Measurements from ENCODE around the gene SENP3. TPM values are rescaled to one million over a fixed set of nuclear protein-coding genes. Genes with fewer than 3 reads are reported as not detected.

SENP3 gene
- total RNA-seq, result 50.1 TPM

DNA sequence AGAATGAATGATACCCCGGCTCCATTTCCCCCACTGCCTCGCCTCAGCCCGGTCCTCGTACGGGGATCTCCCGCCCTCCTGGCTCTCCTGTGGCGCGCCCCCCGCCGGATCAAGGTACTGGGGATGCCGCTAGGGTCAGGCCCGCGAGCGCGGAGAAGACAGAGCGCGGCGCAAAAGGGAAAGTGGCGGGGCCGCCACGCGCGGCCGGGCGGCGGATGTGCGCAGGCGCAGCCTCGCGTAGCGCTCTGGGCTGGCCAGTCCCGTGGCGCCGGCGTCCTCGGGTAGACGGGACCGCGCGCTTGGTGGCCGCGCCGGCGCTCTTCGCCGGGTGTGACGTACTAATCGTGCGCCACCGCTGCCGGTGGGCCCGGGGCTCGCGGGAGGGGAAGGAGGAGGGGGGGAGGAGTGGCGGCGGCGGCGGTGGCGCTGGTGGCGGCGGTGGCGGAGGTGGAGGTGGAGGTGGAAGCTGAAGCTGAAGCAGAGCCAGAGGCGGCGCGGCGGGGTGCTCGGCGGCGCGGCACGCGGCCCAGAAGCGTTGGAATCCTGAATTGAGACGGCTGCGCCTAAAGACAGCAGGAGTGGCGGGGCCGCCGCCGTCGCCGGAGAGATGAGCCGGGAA, at the start of gene SENP3:
Gene SENP3, plus strand, starts transcription at position 331 of the 619 bp plus-strand sequence. CDS start 1,158 bp downstream, outside the sequence.
- peak; percentile 89 to 93 (median 92) for DNase-seq (ENCODE audit: low read depth in 2 of 3, low spot score in 2 of 3)

- no peak for DNase-seq (ENCODE audit: low read depth in 2 of 3, low spot score in 2 of 3)
Measured at GRCh38 chr17:7512105-7512504, 49.6 kb upstream of the SENP3 start.

GRCh38 chr17:7512824-7513540, 48.7 kb upstream of the SENP3 start:
- no peak for DNase-seq (ENCODE audit: low read depth in 2 of 3, low spot score in 2 of 3)

- no peak for DNase-seq (ENCODE audit: low read depth in 2 of 3, low spot score in 2 of 3)
Measured at GRCh38 chr17:7513850-7514419, 47.8 kb upstream of the SENP3 start.

GRCh38 chr17:7515911-7516610, 45.7 kb upstream of the SENP3 start:
- DNase-seq (ENCODE audit: low read depth in 2 of 3, low spot score in 2 of 3), result no peak

- peak in 2 of 3 donors; percentile 33 to 60 for DNase-seq (ENCODE audit: low read depth in 2 of 3, low spot score in 2 of 3)
Measured at GRCh38 chr17:7523033-7523432, 38.7 kb upstream of the SENP3 start.

DNA sequence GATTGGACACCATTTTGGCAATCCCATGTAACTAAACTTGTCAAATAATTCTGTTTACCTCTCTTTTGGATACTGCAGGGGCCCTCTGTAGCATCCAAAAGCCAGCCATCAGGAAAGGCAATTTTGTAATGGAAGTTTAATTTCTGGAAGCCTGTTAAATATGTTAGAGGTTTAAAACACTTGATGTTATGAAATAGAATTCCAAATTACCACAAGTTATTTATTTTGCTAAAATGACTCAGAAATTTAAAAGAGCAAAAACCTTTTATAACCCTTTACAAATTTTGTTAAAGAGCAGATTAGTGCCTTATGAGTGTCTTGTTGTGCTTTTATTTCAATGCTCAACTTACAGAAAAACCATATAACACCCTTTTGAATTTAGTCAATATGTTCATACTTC, 32.9 kb upstream of the SENP3 start:
- no peak for DNase-seq (ENCODE audit: low read depth in 2 of 3, low spot score in 2 of 3)

- no peak for DNase-seq (ENCODE audit: low read depth in 2 of 3, low spot score in 2 of 3)
Measured at GRCh38 chr17:7530023-7530900, 31.5 kb upstream of the SENP3 start.

DNA sequence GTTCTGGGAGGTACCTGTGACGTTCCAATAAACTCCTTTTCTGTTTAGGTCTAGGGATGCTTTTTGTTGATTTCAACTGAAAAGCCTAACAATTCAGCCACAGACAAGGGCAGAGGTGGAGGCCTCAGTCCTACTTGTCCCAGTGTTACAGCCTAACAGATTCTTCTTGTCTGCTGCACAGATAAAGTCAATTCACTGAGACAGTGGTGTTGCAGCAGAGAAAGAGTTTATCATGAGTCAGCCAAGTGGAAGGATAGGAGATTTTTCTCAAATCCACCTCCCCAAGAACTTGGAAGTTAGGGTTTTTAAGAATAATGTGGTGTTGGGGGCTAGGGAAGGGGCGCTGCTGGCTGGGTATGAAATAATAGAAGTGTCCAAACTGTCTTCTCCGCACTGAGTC, 23.7 kb upstream of the SENP3 start:
- DNase-seq (ENCODE audit: low read depth in 2 of 3, low spot score in 2 of 3), result no peak

- no peak for DNase-seq (ENCODE audit: low read depth in 2 of 3, low spot score in 2 of 3)
Measured at GRCh38 chr17:7538891-7539545, 22.7 kb upstream of the SENP3 start.

DNA sequence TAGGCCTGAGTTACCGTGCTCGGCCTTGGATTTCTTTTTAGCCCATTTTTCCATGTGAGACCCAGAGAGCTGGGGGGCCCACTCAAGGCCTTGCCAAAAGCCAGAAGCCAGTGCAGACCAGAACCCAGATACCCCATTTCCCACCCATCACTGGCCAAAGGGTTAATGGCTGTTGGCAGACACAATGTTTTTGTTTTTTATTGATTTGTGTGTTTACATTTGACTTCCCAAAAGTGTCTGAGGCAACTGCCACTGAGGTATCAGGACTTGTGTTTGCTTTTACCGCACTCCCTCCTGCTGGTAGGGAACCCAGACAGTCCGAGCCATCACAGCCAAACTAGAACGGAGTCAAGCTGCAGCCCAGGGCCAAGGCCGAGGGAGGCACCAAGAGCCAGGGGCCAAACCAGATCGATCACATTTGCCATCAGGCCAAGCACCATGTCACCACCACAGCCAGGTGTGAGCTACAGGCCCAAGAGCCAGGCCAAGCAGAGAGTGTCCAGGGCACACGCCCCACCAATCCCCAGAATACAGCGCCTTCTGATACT, 20.6 kb upstream of the SENP3 start:
- no peak for DNase-seq (ENCODE audit: low read depth in 2 of 3, low spot score in 2 of 3)

- no peak for DNase-seq (ENCODE audit: low read depth in 2 of 3, low spot score in 2 of 3)
Measured at GRCh38 chr17:7544911-7545310, 16.8 kb upstream of the SENP3 start.

- DNase-seq (ENCODE audit: low read depth in 2 of 3, low spot score in 2 of 3), result peak in 2 of 3 donors; percentile 49 to 66
Measured at GRCh38 chr17:7548585-7549400, 12.9 kb upstream of the SENP3 start, which contains the start of gene TNFSF12. Gene TNFSF12, plus strand, starts transcription at chr17:7549058. Its CDS starts 96 bp downstream, at chr17:7549154.

DNA sequence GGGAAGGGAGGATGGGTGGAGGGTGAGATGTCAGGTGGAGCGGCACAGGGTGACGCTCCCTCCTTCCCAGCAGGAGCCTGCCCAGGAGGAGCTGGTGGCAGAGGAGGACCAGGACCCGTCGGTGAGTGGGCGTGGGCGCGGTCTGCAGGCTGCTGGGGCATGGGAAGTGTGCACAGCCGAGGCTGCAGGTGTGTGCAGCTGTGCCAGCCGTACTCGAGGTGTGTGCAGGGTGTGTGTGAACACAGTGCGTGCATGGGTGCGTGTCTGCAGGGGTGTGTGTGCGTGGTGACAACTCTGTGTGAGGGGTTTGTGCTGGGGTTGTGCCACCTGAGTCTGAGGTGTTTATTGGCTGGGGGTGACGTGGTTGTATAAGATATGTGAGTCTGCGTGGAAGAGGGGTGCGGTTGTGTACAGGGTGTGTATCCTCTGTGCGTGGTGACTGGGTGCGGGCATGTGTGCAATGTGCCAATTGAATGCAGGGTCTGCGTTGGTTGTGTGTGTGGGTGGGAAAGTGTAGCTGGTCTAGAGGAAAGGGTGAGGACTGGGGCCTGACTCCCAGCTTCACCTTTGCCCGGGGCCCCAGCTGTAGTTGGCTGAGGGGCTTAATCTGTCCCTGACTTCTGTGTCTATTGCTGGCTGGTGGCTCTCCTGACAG, 12.2 kb upstream of the SENP3 start:
- DNase-seq (ENCODE audit: low read depth in 2 of 3, low spot score in 2 of 3), result no peak

DNA sequence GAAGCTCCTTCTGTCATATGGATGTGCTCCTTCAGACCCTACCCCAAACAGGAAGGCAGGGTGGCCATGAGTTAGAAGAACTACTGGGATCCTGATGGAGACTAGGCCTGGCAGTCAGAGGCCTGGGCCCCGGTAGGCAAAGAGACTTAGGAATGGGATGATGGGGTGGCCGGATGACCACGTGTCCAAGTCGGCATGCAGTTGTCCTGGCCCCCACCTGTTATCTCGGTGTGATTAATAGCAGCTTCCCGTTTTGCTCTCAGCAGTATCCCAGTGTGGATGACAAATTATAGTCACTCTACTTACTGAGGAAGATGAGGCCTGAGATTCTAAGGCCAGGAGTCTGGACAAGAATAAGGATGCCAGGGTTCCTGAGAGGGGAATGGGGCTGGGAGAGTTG, 11.4 kb upstream of the SENP3 start:
- no peak for DNase-seq (ENCODE audit: low read depth in 2 of 3, low spot score in 2 of 3)

DNA sequence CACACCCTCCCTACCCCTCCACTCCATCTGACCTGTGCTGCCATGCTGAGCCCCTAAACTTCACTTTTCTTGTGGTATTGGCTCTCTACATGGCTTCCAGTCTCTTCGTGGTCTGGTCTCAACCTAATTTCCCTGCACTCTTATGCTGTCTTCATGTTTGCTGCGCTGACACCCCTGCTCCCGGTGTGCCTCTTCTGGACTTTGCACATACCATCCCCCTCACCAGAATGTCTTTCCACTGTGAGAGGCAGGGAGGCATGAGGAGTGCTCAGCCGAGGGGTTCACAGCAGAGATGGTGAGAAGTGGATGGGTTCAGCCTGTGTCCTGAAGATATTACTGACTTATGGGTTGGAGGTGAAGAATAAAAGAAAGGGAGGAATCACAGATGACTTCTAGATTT, 10.3 kb upstream of the SENP3 start:
- DNase-seq (ENCODE audit: low read depth in 2 of 3, low spot score in 2 of 3), result no peak

DNA sequence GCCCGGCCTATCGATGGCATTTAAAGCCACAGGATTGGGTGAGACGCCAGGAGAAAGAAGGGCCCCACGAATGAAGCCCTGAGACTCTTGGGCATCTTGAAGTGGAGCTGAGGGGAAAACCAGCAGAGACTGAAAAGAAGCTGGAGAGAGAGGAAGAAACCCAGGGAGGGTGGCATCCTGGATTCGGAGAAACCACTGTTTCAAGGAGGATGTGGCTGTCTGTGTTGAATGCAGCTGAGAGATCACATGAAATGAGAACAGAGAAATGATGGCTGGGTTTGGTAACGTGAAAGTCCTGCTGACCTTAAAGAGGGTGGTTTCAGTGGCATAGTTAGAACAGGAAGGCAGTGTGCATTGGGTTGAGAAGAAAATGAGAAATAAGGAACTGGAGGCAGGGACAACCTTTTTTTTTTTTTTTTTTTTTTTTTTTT, 9.1 kb upstream of the SENP3 start:
- peak in 2 of 3 donors; percentile 74 to 85 for DNase-seq (ENCODE audit: low read depth in 2 of 3, low spot score in 2 of 3)

- no peak for DNase-seq (ENCODE audit: low read depth in 2 of 3, low spot score in 2 of 3)
Measured at GRCh38 chr17:7553356-7553755, 8.4 kb upstream of the SENP3 start.
